Keratinocyte (primary cell): ENCODE measurements around the gene MTOR.

Experiments used
- CTCF ChIP-seq, 3 experiments: IDR thresholded peaks in 1 of 3; conservative IDR thresholded peaks in 1 of 3; optimal IDR thresholded peaks in 1 of 3; 2 replicates in 2 of 3; 3 replicates in 1 of 3; pipeline versions ENCODE3 to v1.5.1; 2011; ENCODE audit warnings: low read length in 3 of 3, mild to moderate bottlenecking in 3 of 3, moderate library complexity in 2 of 3, control low read depth in 1 of 3, inconsistent platforms in 1 of 3; ENCODE audit not compliant: insufficient read depth in 2 of 3; ENCODE audit errors: extremely low read depth in 1 of 3
- EZH2 ChIP-seq: IDR thresholded peaks from one replicate; pipeline ENCODE4 v1.6.1; 2012; ENCODE audit warnings: inconsistent platforms, mild to moderate bottlenecking, low read length, moderate library complexity

DNA sequence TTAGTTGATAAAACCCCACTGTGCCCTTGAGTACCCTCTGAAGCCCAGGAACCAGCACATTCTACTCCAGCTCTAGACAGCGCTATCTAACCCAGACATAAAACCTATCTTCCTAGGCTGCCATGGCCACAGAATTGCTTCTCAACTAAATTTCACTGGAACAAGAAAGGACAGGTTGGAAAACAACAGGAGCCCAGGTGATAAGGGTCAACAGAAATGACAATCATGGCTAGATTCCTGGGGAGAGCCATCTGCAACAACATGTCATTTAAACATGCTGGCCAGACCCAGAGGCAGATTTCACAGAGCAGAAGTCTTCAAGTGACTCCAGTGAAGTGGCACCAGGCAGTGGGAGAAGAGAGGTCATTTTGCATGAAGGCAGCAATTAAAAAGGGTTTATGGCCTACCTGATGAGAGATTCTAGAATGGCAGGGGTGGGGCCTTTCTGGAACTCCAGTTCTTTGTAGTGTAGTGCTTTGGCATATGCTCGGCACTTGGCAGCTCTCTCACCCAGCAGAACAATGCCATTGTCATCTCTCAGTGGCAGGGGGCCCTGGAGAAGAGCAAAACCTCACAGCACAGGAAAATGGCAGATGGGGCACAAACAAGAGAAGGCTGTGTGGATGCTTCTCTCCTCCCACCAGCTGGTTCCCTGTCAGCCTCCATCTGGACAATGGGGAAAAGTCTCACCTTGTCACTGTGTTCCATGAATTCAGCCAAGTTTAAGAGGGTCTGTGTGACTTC lies 63.3 kb downstream of the MTOR start:
- TF ChIP-seq CTCF (optimal IDR thresholded peaks at IDR 0.05 in 1 of 3, IDR thresholded peaks at IDR 0.05 in 1 of 3, conservative IDR thresholded peaks at IDR 0.05 in 1 of 3; ENCODE audit: extremely low read depth in 1 of 3, insufficient read depth in 2 of 3, low read length in 3 of 3): no peak
- TF ChIP-seq EZH2: no peak
